SH-SY5Y (cell line): Measurements from ENCODE around the gene RENBP.

Experiments used
- GATA2 ChIP-seq: IDR thresholded peaks from 2 replicates; pipeline ENCODE4 v1.6.1; 2011; ENCODE audit warnings: mild to moderate bottlenecking, low read depth, low read length
- GATA3 ChIP-seq: IDR thresholded peaks from 2 replicates; pipeline ENCODE4 v1.6.1; 2011; ENCODE audit warnings: low read depth, mild to moderate bottlenecking, low read length, moderate library complexity

GRCh38 chrX:153973127-153974002 lies 28.9 kb upstream of the RENBP start:
- TF ChIP-seq GATA3 (no peak), GATA2 (no peak)
